HepG2 (cell line): ENCODE data around the gene STIM1. TPM values are rescaled to one million over a fixed set of nuclear protein-coding genes. Genes with fewer than 3 reads are reported as not detected.

Experiments used
- ATF7 ChIP-seq, 2 experiments: fragments of 450-650 bp in 1 of 2; sonication (generic) in 1 of 2; formaldehyde crosslinking in 1 of 2; IDR thresholded peaks; 2 replicates each; pipeline versions ENCODE4 v1.4.0 to v1.6.1; 2016 to 2020; ENCODE audit warnings: antibody characterized with exemption in 1 of 2, mild to moderate bottlenecking in 1 of 2, missing genetic modification reagents in 1 of 2
- DBP ChIP-seq: sonication (generic); formaldehyde crosslinking; IDR thresholded peaks from 2 replicates; pipeline ENCODE4 v1.4.0; 2020; ENCODE audit warnings: missing genetic modification reagents; ENCODE audit errors: not compliant biosample characterization
- E2F2 ChIP-seq: sonication (generic); formaldehyde crosslinking; IDR thresholded peaks from 2 replicates; pipeline ENCODE4 v1.4.0; 2020; ENCODE audit warnings: missing genetic modification reagents, borderline replicate concordance
- FOXM1 ChIP-seq: sonication (generic); formaldehyde crosslinking; IDR thresholded peaks from 2 replicates; pipeline ENCODE4 v1.5.0; 2020; ENCODE audit warnings: missing genetic modification reagents
- HMGXB3 ChIP-seq: sonication (generic); formaldehyde crosslinking; IDR thresholded peaks from 2 replicates; pipeline ENCODE4 v1.4.0; 2020; ENCODE audit warnings: missing genetic modification reagents, borderline replicate concordance
- HNRNPH1 ChIP-seq: fragments of 200-400 bp; formaldehyde crosslinking; optimal IDR thresholded peaks from 2 replicates; pipeline ENCODE3; 2017; ENCODE audit warnings: mild to moderate bottlenecking, low read depth, low read length
- HNRNPUL1 ChIP-seq: fragments of 200-400 bp; formaldehyde crosslinking; IDR thresholded peaks from 2 replicates; pipeline ENCODE4 v1.6.1; 2017; ENCODE audit warnings: low read depth, mild to moderate bottlenecking, low read length, moderate library complexity
- KDM5B ChIP-seq: sonication (generic); formaldehyde crosslinking; IDR thresholded peaks from 2 replicates; pipeline ENCODE4 v1.4.0; 2020; ENCODE audit warnings: missing genetic modification reagents, mild to moderate bottlenecking, borderline replicate concordance
- MED1 ChIP-seq: sonication (generic); formaldehyde crosslinking; IDR thresholded peaks from 2 replicates; pipeline ENCODE4 v1.4.0; 2020; ENCODE audit warnings: missing genetic modification reagents
- MEIS2 ChIP-seq: sonication (generic); formaldehyde crosslinking; IDR thresholded peaks from 2 replicates; pipeline ENCODE4 v1.9.0; 2021; ENCODE audit warnings: mild to moderate bottlenecking, missing genetic modification reagents
- MNT ChIP-seq: fragments of 450-650 bp; IDR thresholded peaks from 2 replicates; pipeline ENCODE4 v1.6.1; 2016
- SOX13 ChIP-seq, 3 experiments: fragments of 450-650 bp in 1 of 3; sonication (generic) in 1 of 3; formaldehyde crosslinking in 1 of 3; IDR thresholded peaks in 2 of 3; conservative IDR thresholded peaks in 1 of 3; 2 replicates each; pipeline versions ENCODE4 v1.5.0 to v1.6.1; 2016 to 2020; ENCODE audit warnings: antibody characterized with exemption in 1 of 3, mild to moderate bottlenecking in 1 of 3, missing compliant biosample characterization in 1 of 3, missing genetic modification reagents in 1 of 3, moderate library complexity in 1 of 3
- SOX6 ChIP-seq, 2 experiments: fragments of 450-650 bp in 1 of 2; sonication (generic) in 1 of 2; formaldehyde crosslinking in 1 of 2; IDR thresholded peaks; 2 replicates each; pipeline versions ENCODE4 v1.4.0 to v1.6.1; 2017 to 2020; ENCODE audit warnings: antibody characterized with exemption in 1 of 2, mild to moderate bottlenecking in 1 of 2, missing genetic modification reagents in 1 of 2
- THAP8 ChIP-seq: sonication (generic); formaldehyde crosslinking; IDR thresholded peaks from 2 replicates; pipeline ENCODE4 v1.5.1; 2020; ENCODE audit warnings: missing genetic modification reagents, mild to moderate bottlenecking, borderline replicate concordance
- ZFP36L1 ChIP-seq: sonication (generic); formaldehyde crosslinking; IDR thresholded peaks from 2 replicates; pipeline ENCODE4 v1.8.0; 2022; ENCODE audit warnings: mild to moderate bottlenecking, missing genetic modification reagents, moderate library complexity
- ZNF329 ChIP-seq: sonication (generic); formaldehyde crosslinking; IDR thresholded peaks from 2 replicates; pipeline ENCODE4 v1.9.0; 2021; ENCODE audit warnings: low read depth, mild to moderate bottlenecking, missing genetic modification reagents
- ZNF605 ChIP-seq: sonication (generic); formaldehyde crosslinking; IDR thresholded peaks from 2 replicates; pipeline ENCODE4 v1.8.0; 2022; ENCODE audit warnings: mild to moderate bottlenecking, missing genetic modification reagents
- ZNF768 ChIP-seq: sonication (generic); formaldehyde crosslinking; IDR thresholded peaks from 2 replicates; pipeline ENCODE4 v1.4.0; 2020; ENCODE audit warnings: missing genetic modification reagents
- ZNF878 ChIP-seq: sonication (generic); formaldehyde crosslinking; IDR thresholded peaks from 2 replicates; pipeline ENCODE4 v1.8.1; 2023; ENCODE audit warnings: mild to moderate bottlenecking, missing genetic modification reagents, moderate library complexity
- polyA plus RNA-seq, 8 experiments: library from polyadenylated mRNA; depleted of rRNA in 3 of 8; stranded (reverse) in 7 of 8; unstranded in 1 of 8; fragments of >200 nt; fragmentation: Illumina TruSeq in 4 of 8; extraction: Trizol in 4 of 8; gene quantifications; 2 replicates each; pipeline versions ENCODE4 v1.2.1 to v1.2.3, GENCODE V29; 2011 to 2016; ENCODE audit warnings: low read depth in 4 of 8, missing spikeins in 1 of 8, mixed read lengths in 1 of 8; ENCODE audit not compliant: insufficient read depth in 1 of 8
- total RNA-seq, 5 experiments: library from RNA; depleted of rRNA; stranded (reverse); fragments of >200 nt; fragmentation: Illumina TruSeq; extraction: Trizol; gene quantifications; 2 replicates each; pipeline ENCODE4 v1.2.3, GENCODE V29; 2016; ENCODE audit warnings: low read depth in 1 of 5

The STIM1 gene
- total and polyA plus RNA-seq, 2 of the 13 experiments (the other 11 are each of a cell fraction or from before 2014, with no cell fraction given) = 19.2 to 28.5 TPM

GRCh38 chr11:3933165-3933628 lies 77.7 kb downstream of the STIM1 start (continued):
- no peak for TF ChIP-seq SOX6 (IDR thresholded peaks at IDR 0.05)
- peak; percentile 86 for TF ChIP-seq SOX6 (CRISPR knock-in tag; IDR thresholded peaks at IDR 0.05)
- TF ChIP-seq THAP8 (CRISPR knock-in tag) = no peak
- TF ChIP-seq FOXM1 (CRISPR knock-in tag) = no peak
- no peak for TF ChIP-seq MEIS2 (CRISPR knock-in tag)
- no peak for TF ChIP-seq HNRNPH1
- TF ChIP-seq E2F2 (CRISPR knock-in tag) = no peak
- no peak for TF ChIP-seq ZNF605 (CRISPR knock-in tag)
- no peak for TF ChIP-seq ATF7 (IDR thresholded peaks at IDR 0.05)
- no peak for TF ChIP-seq ATF7 (CRISPR knock-in tag; IDR thresholded peaks at IDR 0.05)
- no peak for TF ChIP-seq SOX13 (IDR thresholded peaks at IDR 0.05)
- TF ChIP-seq SOX13 (CRISPR knock-in tag; conservative IDR thresholded peaks at IDR 0.05 in 1 of 2, IDR thresholded peaks at IDR 0.05 in 1 of 2) = peak in 1 of 2 experiments; percentile 72; a peak in 2 of 4 replicates
- no peak for TF ChIP-seq HMGXB3 (CRISPR knock-in tag)
- no peak for TF ChIP-seq HNRNPUL1
- peak; percentile 73; the same call in 1 of the 2 replicates for TF ChIP-seq MED1 (CRISPR knock-in tag)
- TF ChIP-seq MNT = peak; percentile 47; the same call in 1 of the 2 replicates
- no peak for TF ChIP-seq KDM5B
- TF ChIP-seq ZNF329 (CRISPR knock-in tag) = no peak
- TF ChIP-seq DBP (CRISPR knock-in tag) = no peak
- TF ChIP-seq ZNF768 (CRISPR knock-in tag) = no peak
- TF ChIP-seq ZFP36L1 = peak; percentile 73; the same call in 1 of the 2 replicates
- peak; percentile 38; the same call in 1 of the 2 replicates for TF ChIP-seq ZNF878 (CRISPR knock-in tag)
